ENCODE measurements around the gene AKAP7.
"Not testable (repeated sequence)": the region's sequence is repeated elsewhere in the genome, so short reads cannot be mapped to it uniquely, and the experiment has no call there.

Gene AKAP7

DNA sequence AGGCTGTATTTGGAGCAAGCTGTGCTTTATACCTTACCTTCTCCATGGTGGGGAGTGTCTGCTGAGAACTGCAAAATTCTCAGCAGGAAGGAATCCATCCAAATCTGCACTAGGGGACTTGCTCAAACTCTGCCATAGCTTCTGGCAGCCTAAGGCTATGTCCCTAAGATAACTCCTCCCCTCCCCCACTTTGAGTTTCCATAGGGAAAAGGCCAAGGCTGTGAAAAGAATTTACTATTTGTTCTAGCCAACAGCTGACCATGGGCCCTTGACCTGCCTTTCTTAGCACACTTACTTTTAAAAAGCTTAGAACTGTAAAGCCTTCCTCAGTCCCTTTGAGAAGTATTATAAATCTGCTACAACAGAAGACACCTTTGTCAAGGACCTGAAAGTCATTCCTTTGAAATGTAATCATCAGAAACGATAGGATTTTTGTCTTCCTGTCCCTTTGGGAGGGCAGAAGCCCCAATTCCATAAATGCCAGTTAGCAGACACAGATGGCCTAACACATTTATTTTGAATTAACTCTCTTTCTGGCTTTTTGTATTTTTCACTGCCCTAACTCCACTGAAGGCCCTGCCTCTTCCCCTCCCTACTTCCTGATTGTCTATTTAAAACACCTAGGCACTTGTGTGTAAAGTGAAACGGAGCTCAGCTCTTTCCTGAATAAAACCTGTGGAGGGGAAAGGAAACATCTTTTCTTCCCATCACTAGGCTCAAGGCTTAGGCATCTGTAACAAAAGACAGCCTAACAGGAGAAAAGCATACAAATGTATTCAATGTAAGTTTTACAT, 157.1 kb downstream of the AKAP7 start:
- no peak for DNase-seq (ENCODE audit: low read depth in 3 of 3)

DNA sequence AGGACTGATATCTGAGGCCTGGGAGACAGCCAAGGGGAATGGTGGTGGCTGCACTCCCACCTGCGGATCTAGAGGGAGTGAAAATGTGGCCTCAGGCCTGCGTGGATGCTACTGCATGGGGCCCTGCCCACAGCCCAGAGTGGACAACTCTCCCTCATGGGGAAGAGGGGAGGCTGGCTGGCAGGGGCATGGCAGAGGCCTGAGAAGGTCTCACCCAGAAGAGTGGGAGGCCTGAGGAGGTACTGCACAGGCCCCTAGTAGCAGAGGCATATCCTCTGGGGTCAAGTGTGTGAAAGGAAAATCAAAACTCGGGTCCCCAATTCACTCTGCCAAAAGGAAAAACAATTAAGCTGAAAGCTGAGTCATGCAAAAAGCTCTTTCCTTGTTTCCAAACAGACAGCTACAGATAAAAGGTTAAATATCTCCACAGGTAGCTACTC, 158.2 kb downstream of the AKAP7 start:
- DNase-seq (ENCODE audit: low read depth in 3 of 3): no peak

DNA sequence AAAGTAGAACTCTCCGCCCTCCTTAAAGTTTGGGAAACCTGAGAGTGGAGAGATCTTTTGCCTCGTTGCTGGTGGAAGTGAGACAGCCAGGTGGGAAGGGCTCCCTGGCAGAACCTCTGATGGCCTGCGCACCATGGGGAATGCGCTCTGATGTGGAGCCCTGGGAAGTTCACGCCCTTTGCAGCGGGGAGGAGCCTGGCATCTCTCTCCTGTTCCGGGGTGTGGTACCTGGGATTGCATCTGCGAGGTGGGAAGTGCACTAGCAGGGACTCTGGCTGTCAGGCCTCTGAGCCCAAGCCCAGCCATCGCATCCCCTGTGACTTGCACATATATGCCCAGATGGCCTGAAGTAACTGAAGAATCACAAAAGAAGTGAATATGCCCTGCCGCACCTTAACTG, 159.8 kb downstream of the AKAP7 start:
- no peak for DNase-seq (ENCODE audit: low read depth in 3 of 3)

DNA sequence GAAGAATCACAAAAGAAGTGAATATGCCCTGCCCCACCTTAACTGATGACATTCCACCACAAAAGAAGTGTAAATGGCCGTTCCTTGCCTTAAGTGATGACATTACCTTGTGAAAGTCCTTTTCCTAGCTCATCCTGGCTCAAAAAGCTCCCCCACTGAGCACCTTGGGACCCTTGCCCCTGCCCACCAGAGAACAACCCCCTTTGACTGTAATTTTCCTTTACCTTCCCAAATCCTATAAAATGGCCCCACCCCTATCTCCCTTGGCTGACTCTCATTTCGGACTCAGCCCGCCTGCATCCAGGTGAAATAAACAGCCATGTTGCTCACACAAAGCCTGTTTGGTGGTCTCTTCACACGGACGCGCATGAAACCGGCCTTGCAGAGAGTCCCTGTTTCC, 165.6 kb downstream of the AKAP7 start:
- DNase-seq (ENCODE audit: low read depth in 3 of 3): not testable (repeated sequence)

DNA sequence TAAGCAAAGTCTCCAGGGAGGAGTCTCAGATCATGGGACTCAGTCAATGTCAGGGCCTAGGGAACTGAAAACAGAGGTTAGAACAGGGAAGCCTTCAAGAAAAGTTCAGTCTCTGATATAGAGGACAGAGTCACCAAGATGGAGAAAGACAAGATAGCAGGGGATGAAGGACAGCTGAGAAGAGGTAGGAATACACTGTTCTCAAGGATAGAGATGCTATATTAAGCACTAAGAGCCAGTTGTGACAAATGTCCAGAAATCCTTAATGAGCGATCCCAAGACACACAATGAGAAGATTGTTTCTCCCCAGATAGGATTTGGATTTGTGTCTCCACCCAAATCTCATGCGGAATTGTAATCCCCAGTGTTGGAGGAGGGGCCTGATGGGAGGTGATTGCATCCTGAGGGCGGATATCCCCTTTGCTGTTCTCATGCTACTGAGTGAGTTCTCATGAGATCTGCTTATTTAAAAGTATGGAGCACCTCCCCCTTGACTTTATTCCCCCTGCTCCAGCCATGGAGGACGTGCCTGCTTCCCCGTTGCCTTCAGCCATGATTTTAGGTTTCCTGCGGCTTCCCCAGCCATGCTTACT, 168.2 kb downstream of the AKAP7 start:
- DNase-seq (ENCODE audit: low read depth in 3 of 3): no peak

DNA sequence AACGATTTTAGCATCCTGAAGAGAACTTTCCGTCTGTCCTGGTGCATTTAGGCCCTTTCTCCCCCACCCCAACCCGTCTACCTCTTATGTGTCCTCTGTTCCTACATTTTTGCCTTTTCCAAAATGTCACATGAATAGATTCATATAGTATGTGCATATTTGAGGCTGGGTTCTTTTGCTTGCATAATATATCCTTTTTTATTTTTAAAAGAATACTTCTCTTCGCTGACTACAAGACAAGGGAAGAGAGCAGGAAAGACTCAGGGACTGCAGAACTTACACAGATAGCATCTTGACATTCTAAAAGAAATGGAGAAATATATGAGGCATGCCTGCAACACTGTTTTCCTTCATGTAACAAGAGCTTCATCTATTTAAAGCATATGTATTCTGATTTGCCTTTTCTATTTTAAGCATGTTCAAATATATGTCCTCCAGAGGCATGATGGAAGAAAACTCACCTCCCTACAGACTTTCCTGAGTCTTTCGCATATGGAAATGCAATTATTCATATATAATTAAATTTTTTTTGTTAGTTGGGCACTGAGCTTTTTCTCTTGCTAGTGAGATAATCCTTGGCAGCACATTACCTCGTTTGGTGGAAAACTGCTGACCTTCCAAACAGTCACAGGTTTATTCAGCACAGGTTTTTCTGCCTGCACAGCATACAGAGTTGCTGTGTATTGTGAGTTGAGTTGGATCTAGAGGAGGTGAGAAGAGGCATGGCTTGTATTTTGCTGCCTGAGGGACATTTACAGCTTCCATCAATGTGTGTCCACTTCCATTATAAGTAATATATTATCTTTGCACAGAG, 170.0 kb downstream of the AKAP7 start:
- no peak for DNase-seq (ENCODE audit: low read depth in 3 of 3)

DNA sequence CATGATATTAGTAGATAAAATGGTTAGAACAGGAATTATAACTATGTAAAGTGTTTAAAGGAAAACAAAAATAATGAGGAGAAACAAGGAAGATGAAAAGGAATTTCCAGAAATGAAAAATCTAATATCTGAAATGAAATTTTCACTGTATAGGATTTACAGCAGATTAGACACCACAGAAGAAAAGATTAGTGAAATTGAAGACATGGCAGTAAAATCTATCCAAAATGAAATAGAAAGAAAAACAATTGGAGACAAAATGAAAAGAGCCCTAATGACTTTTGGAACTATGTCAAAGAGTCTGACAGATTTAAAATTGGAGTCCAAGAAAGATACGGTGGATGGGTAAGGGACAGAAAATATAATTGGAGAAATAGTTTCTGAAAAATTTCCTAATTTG, 174.2 kb downstream of the AKAP7 start:
- DNase-seq (ENCODE audit: low read depth in 3 of 3): no peak

DNA sequence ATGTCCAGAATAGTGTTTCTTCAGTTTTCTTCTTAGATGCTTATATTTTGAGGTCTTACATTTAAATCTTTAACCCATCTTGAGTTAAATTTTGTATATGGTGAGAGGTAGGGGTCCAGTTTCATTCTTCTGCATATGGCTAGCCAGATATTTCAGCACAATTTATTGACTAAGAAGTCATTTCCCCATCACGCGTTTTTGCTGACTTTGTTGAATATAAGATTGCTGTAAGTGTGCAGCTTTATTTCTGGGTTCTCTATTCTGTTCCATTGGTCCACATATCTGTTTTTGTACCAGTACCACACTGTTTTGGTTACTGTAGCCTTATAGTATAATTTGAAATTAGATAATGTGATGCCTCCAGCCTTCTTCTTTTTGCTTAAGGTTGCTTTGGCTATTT, 179.6 kb downstream of the AKAP7 start:
- no peak for DNase-seq (ENCODE audit: low read depth in 3 of 3)

DNA sequence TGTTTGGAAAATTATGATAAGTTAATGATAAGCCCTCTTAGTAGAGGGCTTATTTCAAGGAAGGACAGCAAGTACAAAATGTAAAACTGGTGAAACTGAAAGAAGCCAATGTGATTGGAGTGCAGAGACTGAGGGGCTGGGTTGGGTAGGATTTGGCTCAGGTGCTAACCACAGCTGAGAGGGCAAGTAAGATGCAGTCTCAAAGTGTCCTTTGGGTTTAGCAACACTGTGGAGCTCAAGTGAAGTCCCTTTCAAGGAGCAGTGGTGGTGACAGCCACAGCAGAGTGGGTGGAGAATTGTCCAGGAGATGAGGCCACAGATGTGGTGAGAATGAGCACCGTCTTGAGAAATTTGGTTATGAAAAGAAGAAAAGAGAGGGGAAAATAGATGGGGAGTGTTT, 181.4 kb downstream of the AKAP7 start:
- DNase-seq (ENCODE audit: low read depth in 3 of 3): no peak

DNA sequence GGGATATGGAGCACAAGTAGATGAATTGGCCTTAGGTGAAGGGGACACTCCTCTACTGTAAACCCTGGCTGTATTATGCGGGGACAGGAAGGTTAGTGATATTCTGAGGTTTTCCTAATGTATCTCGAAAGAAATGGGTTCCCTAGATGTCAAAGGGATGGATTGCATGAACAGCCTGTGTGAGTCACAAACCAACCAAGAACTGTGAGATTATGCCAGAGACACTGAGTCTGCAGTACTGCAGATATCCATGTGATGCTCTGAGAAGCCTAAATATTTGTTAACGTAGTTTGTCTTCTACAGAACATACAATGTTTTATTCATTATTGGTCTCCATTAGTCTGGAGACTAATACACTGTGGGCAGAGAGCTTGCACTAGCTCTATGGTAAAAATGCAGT, 182.2 kb downstream of the AKAP7 start:
- DNase-seq (ENCODE audit: low read depth in 3 of 3): no peak

DNA sequence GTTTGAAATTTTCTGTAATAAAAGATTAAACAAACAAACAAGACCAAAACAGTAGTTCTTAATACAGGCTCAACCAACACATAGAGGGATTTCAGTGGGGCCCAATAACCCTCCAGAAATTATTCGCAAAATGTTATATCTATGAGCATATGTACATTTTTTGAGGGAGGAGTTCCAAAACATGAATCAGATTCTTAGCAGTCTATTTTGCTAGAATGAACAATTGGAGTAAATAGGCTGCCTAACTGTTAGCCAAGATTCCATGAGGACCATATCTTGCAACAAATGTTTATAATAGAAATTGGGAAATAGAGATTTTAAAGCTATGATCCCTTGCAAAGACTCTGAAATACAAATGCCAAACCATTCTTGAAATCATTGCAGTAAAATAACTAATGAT, 186.3 kb downstream of the AKAP7 start:
- DNase-seq (ENCODE audit: low read depth in 3 of 3): no peak

DNA sequence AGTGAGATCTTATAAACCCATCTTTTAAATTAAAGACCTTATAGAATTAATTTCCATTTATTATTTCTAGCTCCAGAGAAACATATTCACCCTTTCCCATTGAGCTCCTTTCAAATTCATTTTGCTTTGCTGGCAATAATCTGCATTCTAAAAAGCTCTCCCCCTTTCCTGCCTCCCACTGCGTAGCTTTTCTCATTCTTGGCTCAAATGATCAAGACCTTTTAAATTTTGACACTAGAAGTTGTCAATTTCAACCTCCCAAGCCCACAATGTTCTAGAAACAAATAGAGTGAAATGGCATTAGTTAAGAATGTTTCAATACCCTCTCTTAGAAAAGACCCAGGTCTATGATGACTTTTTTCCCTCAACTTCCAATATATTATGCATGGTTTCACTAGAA, 186.9 kb downstream of the AKAP7 start:
- DNase-seq (ENCODE audit: low read depth in 3 of 3): no peak

DNA sequence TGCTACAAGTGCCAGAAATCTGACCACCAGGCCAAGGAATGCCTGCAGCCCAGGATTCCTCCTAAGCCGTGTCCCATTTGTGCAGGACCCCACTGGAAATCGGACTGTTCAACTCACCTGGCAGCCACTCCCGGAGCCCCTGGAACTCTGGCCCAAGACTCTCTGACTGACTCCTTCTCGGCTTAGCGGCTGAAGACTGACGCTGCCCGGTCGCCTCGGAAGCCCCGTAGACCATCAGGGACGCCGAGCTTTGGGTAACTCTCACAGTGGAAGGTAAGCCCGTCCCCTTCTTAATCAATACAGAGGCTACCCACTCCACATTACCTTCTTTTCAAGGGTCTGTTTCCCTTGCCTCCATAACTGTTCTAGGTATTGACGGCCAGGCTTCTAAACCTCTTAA, 190.4 kb downstream of the AKAP7 start:
- not testable (repeated sequence) for DNase-seq (ENCODE audit: low read depth in 3 of 3)

DNA sequence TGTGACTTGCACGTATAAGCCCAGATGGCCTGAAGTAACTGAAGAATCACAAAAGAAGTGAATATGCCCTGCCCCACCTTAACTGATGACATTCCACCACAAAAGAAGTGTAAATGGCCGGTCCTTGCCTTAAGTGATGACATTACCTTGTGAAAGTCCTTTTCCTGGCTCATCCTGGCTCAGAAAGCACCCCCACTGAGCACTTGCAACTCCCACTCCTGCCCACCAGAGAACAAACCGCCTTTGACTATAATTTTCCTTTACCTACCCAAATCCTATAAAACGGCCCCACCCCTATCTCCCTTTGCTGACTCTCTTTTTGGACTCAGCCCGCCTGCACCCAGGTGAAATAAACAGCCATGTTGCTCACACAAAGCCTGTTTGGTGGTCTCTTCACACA, 193.5 kb downstream of the AKAP7 start:
- DNase-seq (ENCODE audit: low read depth in 3 of 3): not testable (repeated sequence)

DNA sequence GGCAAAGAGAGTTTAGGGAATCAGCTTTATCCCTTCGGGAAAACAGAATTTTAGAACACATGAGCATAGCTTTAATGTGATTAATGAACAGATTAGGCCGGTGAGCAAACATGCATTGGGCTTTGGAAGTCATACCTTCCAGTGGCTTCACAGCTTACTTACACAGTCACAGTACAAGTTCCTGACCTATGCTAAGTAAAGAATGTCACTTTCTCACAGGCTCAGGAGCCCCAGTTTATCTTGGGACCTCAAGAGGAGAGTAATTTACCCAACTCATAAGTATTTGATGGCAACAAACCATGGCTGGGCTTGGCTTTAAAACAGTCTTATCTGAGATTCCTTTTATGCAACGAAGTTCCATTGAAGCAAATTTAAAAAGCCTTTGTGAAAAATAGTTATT, 195.9 kb downstream of the AKAP7 start:
- DNase-seq (ENCODE audit: low read depth in 3 of 3): no peak

DNA sequence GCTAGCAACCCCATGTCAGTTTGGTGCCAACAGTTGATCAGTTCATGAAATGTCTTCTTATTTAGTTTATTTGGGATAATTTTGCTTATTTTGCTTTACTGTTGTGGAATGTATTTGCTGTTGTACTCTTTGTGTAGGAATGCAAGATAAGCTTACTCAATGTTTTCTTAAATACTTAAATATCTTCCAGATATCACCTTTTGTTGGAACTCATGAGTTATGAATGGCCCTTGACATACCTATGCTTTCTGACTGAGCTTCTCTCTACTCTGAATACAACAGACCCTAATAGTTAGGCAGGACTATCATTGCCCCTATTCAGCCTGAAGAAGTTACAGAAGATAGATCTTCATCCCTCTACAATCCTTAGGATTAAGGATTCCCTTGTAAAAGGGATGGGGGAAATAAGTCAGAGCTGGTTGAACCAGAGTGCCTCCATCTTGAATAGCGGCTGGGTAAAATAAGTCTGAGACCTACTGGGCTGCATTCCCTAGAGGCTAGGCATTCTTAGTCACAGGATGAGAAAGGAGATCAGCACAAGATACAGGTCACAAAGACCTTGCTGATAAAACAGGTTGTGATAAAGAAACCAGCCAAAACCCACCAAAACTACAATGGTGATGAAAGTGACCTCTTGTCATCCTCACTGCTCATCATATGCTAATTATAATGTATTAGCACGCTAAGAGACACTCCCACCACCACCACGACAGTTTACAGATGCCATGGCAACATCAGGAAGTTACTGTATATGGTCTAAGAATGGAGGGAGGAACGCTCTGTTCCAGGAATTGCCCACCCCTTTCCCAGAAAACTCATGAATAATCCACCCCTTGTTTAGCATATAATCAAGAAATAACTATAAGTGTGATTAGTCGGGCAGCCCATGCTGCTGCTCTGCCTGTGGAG, 196.9 kb downstream of the AKAP7 start:
- no peak for DNase-seq (ENCODE audit: low read depth in 3 of 3)
